Measurements from ENCODE around the gene BEST2. TPM values are rescaled to one million over a fixed set of nuclear protein-coding genes. Genes with fewer than 3 reads are reported as not detected.

The BEST2 gene
- total RNA-seq, 1 donor from 2014 or later = 0.16 TPM

GRCh38 chr19:12770922-12771321 is 19.3 kb downstream of the BEST2 start:
- no peak for DNase-seq

GRCh38 chr19:12772323-12772722 is 20.7 kb downstream of the BEST2 start:
- no peak for DNase-seq

GRCh38 chr19:12773571-12773970 is 22.0 kb downstream of the BEST2 start:
- DNase-seq = no peak

- DNase-seq = no peak
Measured at GRCh38 chr19:12774588-12775555, 23.3 kb downstream of the BEST2 start, which contains the start of gene HOOK2. TSS of gene HOOK2 (minus strand) at chr19:12775552. CDS start at chr19:12775449, 103 bp downstream.

GRCh38 chr19:12777217-12778016 is 25.8 kb downstream of the BEST2 start:
- DNase-seq = peak; percentile 59

- peak; percentile 41 for DNase-seq
Measured at GRCh38 chr19:12778017-12778904, 26.7 kb downstream of the BEST2 start.

GRCh38 chr19:12778905-12779161 is 27.2 kb downstream of the BEST2 start:
- no peak for DNase-seq

GRCh38 chr19:12779162-12779993 is 27.8 kb downstream of the BEST2 start:
- no peak for DNase-seq

GRCh38 chr19:12782174-12782423 is 30.5 kb downstream of the BEST2 start:
- no peak for DNase-seq

GRCh38 chr19:12782424-12783290 is 31.1 kb downstream of the BEST2 start:
- DNase-seq = peak; percentile 89

GRCh38 chr19:12783291-12783848 is 31.8 kb downstream of the BEST2 start:
- DNase-seq = no peak

GRCh38 chr19:12783849-12784393 is 32.3 kb downstream of the BEST2 start:
- DNase-seq = no peak

GRCh38 chr19:12784394-12784870 is 32.8 kb downstream of the BEST2 start:
- DNase-seq = no peak

GRCh38 chr19:12784871-12785430 is 33.4 kb downstream of the BEST2 start:
- no peak for DNase-seq

- DNase-seq = no peak
Measured at GRCh38 chr19:12785431-12786031, 33.9 kb downstream of the BEST2 start.

GRCh38 chr19:12786141-12786870 is 34.7 kb downstream of the BEST2 start:
- DNase-seq = peak; percentile 32

- DNase-seq = no peak
Measured at GRCh38 chr19:12786952-12787351, 35.4 kb downstream of the BEST2 start.

GRCh38 chr19:12787458-12787857 is 35.9 kb downstream of the BEST2 start:
- DNase-seq = no peak
